ENCODE measurements around the gene CST3. TPM values are rescaled to one million over a fixed set of nuclear protein-coding genes. Genes with fewer than 3 reads are reported as not detected.
"Not testable (repeated sequence)": the region's sequence is repeated elsewhere in the genome, so short reads cannot be mapped to it uniquely, and the experiment has no call there.

The CST3 gene
- total RNA-seq, 1 experiment from 2014 or later = 148 TPM

DNA sequence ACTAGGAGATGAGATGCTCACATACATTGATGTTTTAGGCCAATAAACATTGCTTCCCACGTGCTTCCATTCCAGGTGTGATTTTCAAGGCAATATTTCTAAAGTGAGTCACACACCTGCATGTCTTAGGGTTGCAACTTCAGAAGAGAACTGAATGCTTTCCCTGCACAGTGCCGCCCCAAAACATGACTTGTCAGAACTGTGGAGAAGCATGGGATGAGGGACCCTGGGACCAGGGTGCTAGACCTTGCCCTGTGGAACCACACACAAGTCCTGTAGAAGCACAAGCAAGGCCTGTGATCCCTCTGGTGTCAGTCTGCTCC lies 2.0 kb downstream of the CST3 start:
- H3K36me3 ChIP-seq, DNase-seq, H3K9me3 ChIP-seq, H3K4me3 ChIP-seq, H3K27me3 ChIP-seq: not testable (repeated sequence)

DNA sequence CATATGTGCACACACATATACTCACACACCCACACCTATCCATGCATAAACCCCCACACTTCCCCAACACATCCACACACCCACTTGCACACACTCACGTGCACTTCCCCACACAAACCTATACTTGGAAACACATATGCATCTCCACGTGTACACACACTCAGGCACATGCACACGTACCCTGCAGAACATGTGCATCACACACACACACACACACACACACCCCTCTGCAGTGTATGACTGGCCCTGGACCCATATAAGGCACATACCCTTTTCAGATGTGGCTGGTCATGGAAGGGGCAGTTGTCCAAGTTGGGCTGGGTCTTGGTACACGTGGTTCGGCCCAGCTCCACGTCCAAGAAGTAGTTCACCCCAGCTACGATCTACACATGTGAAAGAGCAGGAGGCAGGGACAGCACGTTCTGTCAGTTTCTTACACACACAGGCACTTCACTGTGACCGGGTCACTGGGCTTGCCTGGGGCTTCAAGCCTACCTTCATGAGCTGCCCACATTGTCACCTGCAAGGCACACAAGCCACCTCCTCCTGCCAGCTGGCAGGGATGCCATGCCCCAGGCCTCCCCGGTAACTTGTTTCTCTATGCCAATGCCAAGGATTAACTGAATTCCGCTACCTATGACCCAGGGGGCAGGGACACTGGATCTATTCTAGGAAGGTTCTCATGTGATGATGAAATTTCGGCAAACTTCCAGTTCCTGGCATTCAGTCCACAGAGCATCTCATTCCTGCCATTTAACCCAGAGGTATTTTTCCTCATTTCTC lies 2.6 kb downstream of the CST3 start:
- Histone ChIP-seq H3K9me3 (no peaks in the 10 kb centered on the region), H3K36me3 (no peaks in the 10 kb centered on the region), H3K27me3 (no peaks in the 10 kb centered on the region), H3K4me3 (no peak overlapping the region)
- DNase-seq = no peak

DNA sequence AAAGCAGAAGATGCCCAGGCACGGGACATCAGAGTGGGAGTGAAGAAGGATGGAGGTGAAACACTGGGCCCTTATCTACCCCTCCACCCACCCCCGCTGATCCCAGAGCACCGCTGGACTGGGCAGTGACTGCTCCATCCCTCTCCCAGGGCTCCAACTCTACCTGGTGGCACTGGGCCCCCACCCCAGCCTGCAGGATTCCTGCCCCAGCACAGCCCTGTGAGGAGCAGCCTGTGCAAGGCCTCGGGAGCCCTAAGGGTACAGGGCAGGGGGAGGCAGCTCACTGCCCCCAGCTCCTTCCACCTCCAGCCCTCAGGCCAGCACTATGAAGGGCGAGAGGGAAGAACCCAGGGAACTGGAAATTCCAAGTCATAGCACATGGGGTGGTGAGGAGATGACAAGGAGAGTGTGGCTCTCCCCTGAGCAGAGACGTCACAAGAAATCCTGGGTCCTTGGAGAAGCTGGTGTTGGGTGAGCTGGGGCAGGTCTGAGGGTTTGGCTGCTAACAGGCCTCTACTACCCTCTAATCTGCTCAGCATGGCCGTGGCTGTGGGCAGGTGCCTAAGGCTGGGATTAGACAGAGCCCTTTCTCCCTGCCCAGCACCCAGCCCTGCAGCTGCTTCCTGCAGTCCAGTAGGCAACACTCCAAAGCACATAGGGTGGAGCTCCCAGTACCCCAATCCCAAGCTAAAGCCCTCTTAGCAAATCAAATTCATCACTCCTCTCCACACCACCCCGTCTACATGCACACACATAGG lies 3.5 kb downstream of the CST3 start:
- no peak overlapping the region for H3K4me3 ChIP-seq
- no peaks in the 10 kb centered on the region for H3K9me3 ChIP-seq
- no peak for DNase-seq
- no peaks in the 10 kb centered on the region for H3K36me3 ChIP-seq
- H3K27me3 ChIP-seq = no peaks in the 10 kb centered on the region

DNA sequence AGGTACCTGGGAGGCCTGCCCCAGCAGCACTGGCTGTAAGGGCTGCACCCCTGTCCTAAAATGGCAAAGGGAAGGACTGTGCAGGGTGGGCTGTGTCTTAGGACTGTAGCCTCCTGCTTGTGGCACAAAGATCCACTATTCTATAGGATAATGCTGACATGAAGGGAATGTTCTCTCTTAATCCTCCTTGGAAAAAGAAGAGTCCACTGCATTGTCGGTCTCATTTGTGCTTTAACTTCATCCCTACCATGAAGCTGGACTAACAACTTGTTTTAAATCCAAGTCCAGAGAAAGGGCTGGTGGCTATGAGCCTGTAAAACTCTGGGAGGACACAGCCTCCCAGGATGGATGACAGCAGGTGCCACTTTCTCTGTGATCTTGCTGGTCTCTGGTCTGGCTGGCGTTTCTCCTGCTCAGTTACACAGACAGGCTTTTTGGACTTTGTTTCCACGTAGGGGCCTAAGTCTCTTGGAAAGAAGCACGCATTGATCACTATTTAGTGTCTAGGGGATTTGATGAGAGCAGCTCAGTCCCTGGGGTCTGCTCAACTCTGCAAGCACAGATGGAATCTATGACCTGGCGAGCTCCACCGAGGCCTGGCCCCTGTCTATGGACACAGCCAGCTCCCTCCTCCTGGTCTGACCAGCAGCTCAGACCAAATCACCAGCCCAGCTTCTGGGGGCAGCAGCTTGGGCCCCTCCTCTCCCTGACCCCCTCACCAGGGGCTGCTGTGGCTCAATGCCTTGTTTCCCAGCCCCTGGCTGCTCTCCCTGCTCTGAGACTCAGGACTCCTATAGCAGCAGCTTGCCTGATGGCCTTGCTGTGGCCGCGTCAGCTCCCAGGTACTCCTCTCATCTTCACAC lies 4.8 kb downstream of the CST3 start:
- Histone ChIP-seq H3K36me3 (no peaks in the 10 kb centered on the region), H3K27me3 (no peaks in the 10 kb centered on the region), H3K9me3 (no peaks in the 10 kb centered on the region), H3K4me3 (no peak overlapping the region)
- no peak for DNase-seq

DNA sequence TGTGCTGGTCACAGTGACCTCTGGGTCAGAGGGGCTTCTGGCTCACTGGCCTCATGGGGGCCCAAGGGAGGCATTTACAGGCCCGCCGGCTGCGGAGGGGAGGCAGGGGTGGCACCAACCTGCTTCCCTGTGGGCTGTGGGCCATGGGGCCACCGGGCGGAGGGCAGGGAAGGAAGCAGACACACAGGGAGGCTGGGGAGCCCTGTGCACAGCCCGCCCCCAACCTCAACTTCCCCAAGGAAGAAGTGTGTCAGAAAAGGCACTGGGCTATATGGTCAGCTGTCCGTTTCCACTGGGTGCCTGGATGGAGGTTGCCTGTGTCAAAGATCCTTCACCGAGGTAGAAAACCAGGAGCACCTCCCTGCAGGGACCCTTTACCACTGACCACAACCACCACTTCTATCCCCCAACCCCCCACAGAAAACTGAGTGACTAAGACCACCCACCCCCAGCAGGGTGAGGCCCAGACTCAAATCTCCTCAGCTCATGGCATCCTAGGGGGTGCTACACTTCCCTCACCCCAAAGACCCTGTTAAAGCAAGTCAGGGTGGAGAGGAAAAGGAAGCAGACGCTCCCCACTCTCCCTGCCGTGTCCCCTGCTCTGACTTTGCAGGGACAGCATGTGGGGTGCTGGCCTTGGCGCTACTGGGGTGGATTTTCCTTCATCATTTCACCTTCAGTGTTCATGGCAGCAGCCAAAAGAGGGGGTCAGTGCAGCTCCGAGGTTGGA lies 5.6 kb downstream of the CST3 start:
- Histone ChIP-seq H3K9me3 (no peaks in the 10 kb centered on the region), H3K36me3 (no peaks in the 10 kb centered on the region), H3K4me3 (no peak overlapping the region), H3K27me3 (no peaks in the 10 kb centered on the region)
- DNase-seq = no peak

DNA sequence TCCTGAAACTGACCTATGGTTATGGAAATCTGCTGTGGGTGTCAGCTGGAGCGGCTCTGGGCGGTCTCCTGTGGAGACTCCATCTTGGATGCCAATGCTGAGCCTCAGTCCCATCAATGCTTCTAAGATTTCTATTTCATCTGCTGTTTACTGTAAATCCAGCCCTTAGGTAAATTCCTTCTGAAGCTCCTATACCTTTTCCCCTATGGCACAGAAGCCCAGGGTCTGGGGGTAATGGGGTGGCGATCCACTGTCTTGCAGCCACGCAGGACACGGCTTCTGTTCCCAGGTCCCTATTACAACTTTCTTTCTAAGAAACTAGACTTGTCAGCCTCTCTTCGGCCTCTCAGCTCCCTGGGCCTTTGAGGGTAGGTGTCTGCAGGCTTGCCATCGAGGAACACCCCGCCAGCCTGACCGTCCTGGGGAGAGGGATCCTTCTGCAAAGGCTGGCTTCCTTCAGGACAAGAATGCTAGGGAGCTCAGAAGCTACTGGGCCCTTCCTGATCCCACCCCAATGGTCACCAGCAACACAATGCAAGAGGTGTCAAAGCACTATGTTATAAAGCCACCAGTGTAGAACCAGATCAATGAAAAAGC lies 6.4 kb downstream of the CST3 start:
- DNase-seq = no peak
- Histone ChIP-seq H3K27me3 (no peaks in the 10 kb centered on the region), H3K36me3 (no peaks in the 10 kb centered on the region), H3K9me3 (no peaks in the 10 kb centered on the region), H3K4me3 (no peak overlapping the region)

DNA sequence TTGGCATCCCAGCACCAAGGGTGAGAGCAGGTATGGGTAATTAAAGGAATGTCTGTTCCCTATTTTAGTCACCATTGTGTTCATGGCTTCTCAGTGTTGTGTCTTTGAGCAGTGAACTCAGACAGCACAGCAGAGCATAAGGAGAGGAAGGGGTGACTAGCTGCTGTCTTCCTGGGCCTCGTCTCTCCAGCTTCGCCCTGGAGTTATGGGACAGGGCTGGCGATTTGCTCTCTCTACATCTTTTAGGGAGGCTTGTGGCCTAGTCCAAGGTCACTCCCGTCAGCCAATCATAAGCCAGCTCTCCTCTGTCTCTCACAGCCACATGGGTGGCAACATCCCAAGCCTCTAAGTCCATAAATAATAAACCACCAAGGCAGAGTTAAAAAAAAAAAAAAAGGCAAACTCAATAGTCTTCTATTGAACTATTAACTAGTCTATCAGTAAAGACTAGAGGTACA lies 7.3 kb downstream of the CST3 start:
- no peaks in the 10 kb centered on the region for H3K9me3 ChIP-seq
- H3K27me3 ChIP-seq = no peaks in the 10 kb centered on the region
- H3K4me3 ChIP-seq = no peak overlapping the region
- H3K36me3 ChIP-seq = no peaks in the 10 kb centered on the region
- no peak for DNase-seq

DNA sequence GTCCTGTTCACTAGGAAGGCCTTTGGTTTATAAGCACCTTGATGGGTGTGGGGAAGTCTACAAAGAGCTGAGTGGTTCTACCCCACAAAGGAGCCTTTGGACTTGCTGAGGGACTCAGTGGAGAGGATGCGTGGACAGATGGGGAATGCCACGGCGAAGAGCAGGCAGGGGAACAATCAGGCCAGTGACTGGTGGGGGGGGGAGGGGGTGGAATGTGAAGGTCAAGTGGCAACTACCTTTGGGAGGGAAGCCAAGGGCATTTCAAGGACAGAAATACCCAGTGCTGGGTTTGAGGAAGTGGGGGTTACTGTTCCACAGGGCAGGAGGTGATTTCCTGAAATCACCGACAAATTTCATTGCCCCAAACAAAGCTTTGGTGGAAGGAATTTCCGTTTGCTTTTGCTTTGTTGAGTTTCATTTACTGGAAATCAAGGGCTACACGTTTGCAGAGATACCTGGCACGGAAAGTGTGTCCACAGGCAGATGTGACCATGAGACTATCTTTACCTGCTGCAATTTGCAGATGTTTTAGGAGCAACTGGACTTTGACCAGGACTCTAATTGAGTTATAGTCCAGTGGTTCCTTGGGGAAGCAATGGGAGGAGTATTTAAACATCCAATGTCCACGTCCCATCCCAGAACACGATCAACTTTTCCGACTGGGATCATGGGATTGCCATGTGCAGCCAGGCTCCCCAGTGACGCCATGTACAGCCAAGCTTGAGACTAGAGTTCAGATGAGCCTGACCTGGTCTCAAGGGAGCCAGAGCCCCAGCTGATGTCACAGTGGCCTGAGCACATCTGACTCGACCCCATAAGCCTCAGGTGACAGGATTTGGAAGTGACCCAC lies 8.0 kb downstream of the CST3 start:
- H3K27me3 ChIP-seq = no peaks in the 10 kb centered on the region
- no peak overlapping the region for H3K4me3 ChIP-seq
- no peaks in the 10 kb centered on the region for H3K36me3 ChIP-seq
- no peak for DNase-seq
- H3K9me3 ChIP-seq = no peaks in the 10 kb centered on the region

DNA sequence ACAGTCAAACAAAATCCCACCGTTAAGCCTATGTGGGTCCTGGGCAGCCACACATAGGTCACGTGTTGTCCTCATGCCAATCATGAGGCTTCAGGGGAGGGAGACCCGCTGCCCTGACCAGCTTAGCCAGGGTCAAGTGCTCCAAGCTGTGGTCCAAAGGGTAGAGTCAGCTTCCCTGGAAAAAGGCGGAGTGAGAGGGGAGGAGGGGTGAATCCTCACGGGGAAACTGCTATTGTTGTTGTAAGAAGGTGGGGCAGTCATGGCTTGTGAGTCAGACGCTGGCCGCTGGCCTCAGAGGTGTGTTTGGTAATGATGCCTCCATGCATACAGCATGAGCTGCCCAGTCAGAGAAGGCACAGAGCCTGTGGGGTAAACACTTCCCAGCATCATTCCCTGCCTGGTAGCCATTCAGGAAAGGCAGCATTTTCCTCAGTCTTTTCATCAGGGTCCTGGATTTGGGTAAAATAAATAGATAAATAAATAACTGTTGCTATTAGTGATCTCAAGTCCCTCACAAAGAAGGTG lies 8.7 kb downstream of the CST3 start:
- Histone ChIP-seq H3K4me3 (no peak overlapping the region), H3K9me3 (no peaks in the 10 kb centered on the region), H3K36me3 (no peaks in the 10 kb centered on the region), H3K27me3 (no peaks in the 10 kb centered on the region)
- peak; percentile 8 for DNase-seq

DNA sequence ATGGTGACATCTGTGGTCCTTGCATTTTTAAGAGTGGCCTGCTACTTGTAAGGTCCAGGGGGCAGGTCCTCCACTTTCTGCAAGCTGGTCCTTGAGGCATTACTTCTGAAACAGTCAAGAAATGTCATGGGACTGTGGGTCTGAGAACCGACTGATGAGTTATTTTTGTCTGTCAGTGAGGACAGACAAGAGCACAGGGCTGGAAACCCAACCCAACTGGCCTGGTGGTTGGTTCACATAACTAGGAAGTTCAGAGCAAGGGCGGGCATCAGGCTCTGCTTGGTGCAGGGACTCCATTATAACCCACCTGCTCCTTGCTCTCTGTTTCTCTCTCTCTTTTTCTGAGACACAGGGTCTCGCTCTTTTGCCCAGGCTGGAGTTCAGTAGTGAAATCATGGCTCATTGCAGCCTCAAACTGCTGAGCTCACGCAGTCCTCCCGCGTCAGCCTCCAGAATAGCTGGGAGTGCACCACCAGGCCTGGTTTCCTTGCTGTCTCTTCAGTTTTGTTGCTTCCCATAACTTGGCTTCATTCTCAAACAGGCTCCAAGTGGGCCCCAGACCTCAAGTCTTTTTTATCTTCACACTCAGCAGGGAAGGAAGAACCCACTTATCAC lies 9.2 kb downstream of the CST3 start:
- Histone ChIP-seq H3K9me3 (no peaks in the 10 kb centered on the region), H3K36me3 (no peaks in the 10 kb centered on the region), H3K4me3 (no peak overlapping the region), H3K27me3 (no peaks in the 10 kb centered on the region)
- no peak for DNase-seq

DNA sequence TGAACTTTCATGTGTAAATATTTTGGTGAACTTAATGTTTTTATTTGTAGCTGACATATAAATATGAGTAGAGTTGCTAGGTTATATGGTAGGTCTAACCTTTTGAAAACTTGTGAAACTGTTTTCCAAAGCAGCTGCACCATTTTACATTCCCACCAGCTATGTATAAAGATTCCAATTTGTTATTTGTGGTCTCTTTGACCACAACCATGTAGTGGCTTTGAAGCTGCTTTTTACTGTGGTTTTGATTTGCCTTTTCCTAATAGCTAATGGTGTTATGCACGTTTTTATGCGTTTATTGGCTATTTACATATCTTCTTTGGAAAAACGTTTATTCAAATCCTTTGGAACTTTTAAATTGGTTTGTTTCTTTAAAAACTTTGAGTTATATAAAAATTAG lies 10.3 kb downstream of the CST3 start:
- no peak for DNase-seq
- H3K36me3 ChIP-seq = no peaks in the 10 kb centered on the region
- H3K27me3 ChIP-seq = no peaks in the 10 kb centered on the region
- H3K4me3 ChIP-seq = no peak overlapping the region
- H3K9me3 ChIP-seq = no peaks in the 10 kb centered on the region

DNA sequence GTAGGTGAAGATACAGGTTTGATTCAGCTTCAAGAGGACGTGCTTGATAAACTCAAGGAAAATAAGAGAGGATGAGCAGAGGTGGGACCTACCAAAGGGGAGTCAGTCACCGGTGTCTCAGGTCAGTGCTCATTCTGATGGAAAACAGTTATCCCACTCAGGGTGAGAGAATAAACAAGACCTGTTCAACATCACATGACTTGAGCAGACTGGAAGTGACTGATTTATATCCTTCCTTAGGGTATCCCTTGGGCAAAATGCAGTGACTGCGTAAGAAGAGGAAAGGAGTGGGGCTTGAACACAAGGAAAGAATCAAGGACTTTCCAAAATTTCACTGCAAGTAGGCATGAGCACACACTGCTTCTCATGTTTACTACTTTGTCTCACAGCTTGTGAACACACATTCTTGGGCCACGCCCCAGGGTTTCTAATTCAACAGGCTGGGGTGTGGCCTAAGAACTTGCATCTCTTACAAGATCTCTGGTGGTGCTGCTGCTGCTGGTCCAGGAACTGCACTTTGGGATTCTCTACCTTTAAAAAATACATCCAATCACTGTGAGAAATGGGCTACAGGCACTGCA lies 11.6 kb downstream of the CST3 start:
- H3K9me3 ChIP-seq = no peaks in the 10 kb centered on the region
- H3K4me3 ChIP-seq = no peak overlapping the region
- no peak for DNase-seq
- no peaks in the 10 kb centered on the region for H3K27me3 ChIP-seq
- no peaks in the 10 kb centered on the region for H3K36me3 ChIP-seq

DNA sequence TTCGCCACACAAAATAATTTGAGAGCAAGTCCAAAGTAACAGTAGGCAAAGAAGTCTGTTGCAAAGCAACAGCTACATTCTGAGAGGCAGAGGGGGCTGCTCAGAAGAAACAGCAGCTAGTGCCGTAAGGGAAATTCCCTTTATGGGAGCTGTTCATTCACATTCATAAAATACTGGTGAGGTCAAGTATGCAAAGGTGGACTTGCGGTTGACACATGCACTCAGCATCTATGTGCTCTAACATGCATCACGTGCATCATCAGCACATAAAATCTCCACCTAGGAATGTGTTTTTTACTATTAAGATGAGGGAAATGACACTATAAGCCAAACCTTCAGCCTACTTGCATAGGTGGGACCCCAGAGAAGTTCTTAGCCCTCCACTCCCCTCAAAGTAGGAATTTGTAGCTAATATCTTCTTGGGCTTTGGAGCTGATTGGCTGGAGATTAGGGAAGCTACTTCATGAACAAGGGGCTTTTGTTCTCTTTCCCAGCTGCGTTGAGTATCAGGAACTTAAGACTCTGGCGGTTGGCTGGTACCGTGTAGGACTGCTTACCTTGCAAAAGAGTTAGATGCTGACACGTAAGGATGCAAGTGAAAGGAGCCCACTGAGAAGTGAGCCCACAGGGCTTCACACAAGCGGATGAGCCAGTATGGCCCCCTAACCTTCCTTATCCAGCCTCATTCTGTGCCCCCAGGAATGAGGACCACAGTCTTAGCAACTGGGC lies 12.4 kb downstream of the CST3 start:
- no peak overlapping the region for H3K4me3 ChIP-seq
- no peak for DNase-seq
- no peaks in the 10 kb centered on the region for H3K36me3 ChIP-seq
- no peaks in the 10 kb centered on the region for H3K9me3 ChIP-seq
- H3K27me3 ChIP-seq = no peaks in the 10 kb centered on the region

DNA sequence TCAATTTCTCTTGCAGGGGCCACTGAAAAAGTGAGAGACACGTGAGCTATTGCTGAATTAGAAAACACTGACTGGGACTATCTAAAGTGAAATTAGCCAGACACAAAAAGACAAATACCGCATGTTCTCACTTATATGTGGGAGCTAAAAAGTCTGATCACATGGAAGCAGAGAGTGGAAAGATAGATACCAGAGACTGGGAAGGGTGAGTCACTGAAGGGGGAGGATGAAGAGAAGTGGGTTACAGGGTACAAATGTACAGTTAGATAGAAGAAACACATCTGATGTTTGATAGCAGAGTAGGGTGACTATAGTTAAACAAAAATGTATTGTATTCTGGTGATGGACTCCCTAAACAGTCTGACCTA lies 13.4 kb downstream of the CST3 start:
- Histone ChIP-seq H3K9me3 (no peaks in the 10 kb centered on the region), H3K27me3 (no peaks in the 10 kb centered on the region), H3K4me3 (no peak overlapping the region), H3K36me3 (no peaks in the 10 kb centered on the region)
- DNase-seq = no peak

Measured in MG63 (cell line).